ENCODE data around the gene NUSAP1.
"Not testable (repeated sequence)": the region's sequence is repeated elsewhere in the genome, so short reads cannot be mapped to it uniquely, and the experiment has no call there.

The NUSAP1 gene

GRCh38 chr15:41416128-41416741 lies 83.6 kb downstream of the NUSAP1 start:
- DNase-seq: no peak

- peak; percentile 95 to 97 for DNase-seq
Measured at GRCh38 chr15:41416742-41417417, 84.2 kb downstream of the NUSAP1 start, which contains the start of gene RTF1. TSS of gene RTF1 (plus strand) at chr15:41417095. CDS start at chr15:41417116, 21 bp downstream.

GRCh38 chr15:41417418-41418195 lies 84.9 kb downstream of the NUSAP1 start:
- DNase-seq: no peak

- no peak for DNase-seq
Measured at GRCh38 chr15:41423979-41424659, 91.4 kb downstream of the NUSAP1 start.

GRCh38 chr15:41424809-41425208 lies 92.1 kb downstream of the NUSAP1 start:
- DNase-seq: no peak

- DNase-seq: not testable (repeated sequence)
Measured at GRCh38 chr15:41425907-41426306, 93.2 kb downstream of the NUSAP1 start.

- no peak for DNase-seq
Measured at GRCh38 chr15:41429003-41429890, 96.6 kb downstream of the NUSAP1 start.
